Uterus (tissue), 4 donors: ENCODE measurements around the gene NECAB2. TPM values are rescaled to one million over a fixed set of nuclear protein-coding genes. Genes with fewer than 3 reads are reported as not detected.

Experiments used
- DNase-seq, 2 donors: peaks; one replicate each; pipeline ENCODE4 v3.0.0-alpha.2; 2019 to 2020
- H3K27ac ChIP-seq, 2 donors: fragments of 200-600 bp; sonication (generic); 1 replicate in 1 of 2; 2 replicates in 1 of 2; pipeline ENCODE4 v1.5.1; 2016 to 2018
- H3K27me3 ChIP-seq, 2 donors: fragments of 200-600 bp; sonication (generic); one replicate each; pipeline ENCODE4 v1.5.1; 2018 to 2019; ENCODE audit warnings: control low read depth in 1 of 2
- H3K36me3 ChIP-seq, 2 donors: fragments of 200-600 bp; sonication (generic); one replicate each; pipeline ENCODE4 v1.5.1; 2019; ENCODE audit warnings: control low read depth in 1 of 2
- H3K4me1 ChIP-seq, 2 donors: fragments of 200-600 bp; sonication (generic); one replicate each; pipeline ENCODE4 v1.5.1; 2018 to 2019; ENCODE audit warnings: control low read depth in 1 of 2
- H3K4me3 ChIP-seq, 2 donors: fragments of 200-600 bp; sonication (generic); 1 replicate in 1 of 2; 2 replicates in 1 of 2; pipeline ENCODE4 v1.5.1; 2018 to 2019; ENCODE audit warnings: mild to moderate bottlenecking in 1 of 2
- H3K9me3 ChIP-seq, 2 donors: fragments of 200-600 bp; sonication (generic); one replicate each; pipeline ENCODE4 v1.5.1; 2019; ENCODE audit warnings: control low read depth in 1 of 2
- POLR2A ChIP-seq, 2 donors: fragments of 450-650 bp; IDR thresholded peaks; one replicate each; pipeline ENCODE4 v1.6.1; 2016; ENCODE audit warnings: antibody characterized with exemption in 2 of 2, mild to moderate bottlenecking in 1 of 2, moderate library complexity in 1 of 2
- intact Hi-C: fragments of 100-400 bp; cut with DNase I; formaldehyde crosslinking; loops from one replicate; pipeline ENCODE4 v1.15.1; 2023; ENCODE audit warnings: low total_unique reads
- total RNA-seq, 4 donors: library from RNA; depleted of rRNA in 3 of 4; stranded (reverse); fragments of >200 nt in 3 of 4; gene quantifications; one replicate each; pipeline versions ENCODE4 v1.1.0 to v1.2.4, GENCODE V29; 2014 to 2023
- TF ChIP-seq, protein P1 (sequence below), 4 experiments: fragments of 200-600 bp in 2 of 4; fragments of 450-650 bp in 2 of 4; sonication (generic) in 2 of 4; IDR thresholded peaks; one replicate each; pipeline ENCODE4 v1.5.1; 2016 to 2019; ENCODE audit warnings: antibody characterized with exemption in 4 of 4, mild to moderate bottlenecking in 2 of 4, moderate library complexity in 1 of 4
- donor health status: DM: yes; HTN: yes; CAD: no.

NECAB2 gene
- total RNA-seq, 4 donors from 2014 or later: 1.1 to 1.4 TPM; not detected in 2

GRCh38 chr16:83943516-83944050 lies 24.5 kb upstream of the NECAB2 start:
- no peaks in the 10 kb centered on the region for H3K27me3 ChIP-seq
- DNase-seq: no peak
- no peak for TF ChIP-seq POLR2A (IDR thresholded peaks at IDR 0.05)
- TF ChIP-seq, protein P1, sequence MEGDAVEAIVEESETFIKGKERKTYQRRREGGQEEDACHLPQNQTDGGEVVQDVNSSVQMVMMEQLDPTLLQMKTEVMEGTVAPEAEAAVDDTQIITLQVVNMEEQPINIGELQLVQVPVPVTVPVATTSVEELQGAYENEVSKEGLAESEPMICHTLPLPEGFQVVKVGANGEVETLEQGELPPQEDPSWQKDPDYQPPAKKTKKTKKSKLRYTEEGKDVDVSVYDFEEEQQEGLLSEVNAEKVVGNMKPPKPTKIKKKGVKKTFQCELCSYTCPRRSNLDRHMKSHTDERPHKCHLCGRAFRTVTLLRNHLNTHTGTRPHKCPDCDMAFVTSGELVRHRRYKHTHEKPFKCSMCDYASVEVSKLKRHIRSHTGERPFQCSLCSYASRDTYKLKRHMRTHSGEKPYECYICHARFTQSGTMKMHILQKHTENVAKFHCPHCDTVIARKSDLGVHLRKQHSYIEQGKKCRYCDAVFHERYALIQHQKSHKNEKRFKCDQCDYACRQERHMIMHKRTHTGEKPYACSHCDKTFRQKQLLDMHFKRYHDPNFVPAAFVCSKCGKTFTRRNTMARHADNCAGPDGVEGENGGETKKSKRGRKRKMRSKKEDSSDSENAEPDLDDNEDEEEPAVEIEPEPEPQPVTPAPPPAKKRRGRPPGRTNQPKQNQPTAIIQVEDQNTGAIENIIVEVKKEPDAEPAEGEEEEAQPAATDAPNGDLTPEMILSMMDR (IDR thresholded peaks at IDR 0.05): no peak
- no peaks in the 10 kb centered on the region for H3K9me3 ChIP-seq
- no peaks in the 10 kb centered on the region for H3K4me1 ChIP-seq
- intact Hi-C loops: no loop called here
- no peak overlapping the region for H3K4me3 ChIP-seq
- no peak overlapping the region for H3K27ac ChIP-seq
- H3K36me3 ChIP-seq: no peaks in the 10 kb centered on the region

DNA sequence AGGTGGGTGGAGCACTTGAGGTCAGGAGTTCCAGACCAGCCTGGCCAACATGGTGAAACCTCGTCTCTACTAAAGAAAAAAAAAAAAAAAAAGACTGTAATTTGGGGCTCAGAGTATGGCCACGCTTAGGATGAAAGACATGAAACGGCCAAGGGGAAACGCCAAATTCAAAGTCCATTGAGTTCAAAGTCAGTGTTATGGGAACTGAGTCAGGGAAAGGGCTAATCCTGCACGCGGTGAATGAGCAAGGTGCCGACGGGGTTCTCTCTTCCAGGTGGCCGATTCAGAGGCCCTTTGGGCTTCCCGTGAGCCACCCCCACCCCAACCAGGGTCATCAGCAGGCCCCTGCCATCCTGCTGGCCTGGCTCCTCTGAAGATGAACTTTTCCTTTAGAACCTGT lies 22.5 kb upstream of the NECAB2 start:
- Histone ChIP-seq H3K27me3 (no peaks in the 10 kb centered on the region), H3K36me3 (no peaks in the 10 kb centered on the region), H3K27ac (no peak overlapping the region), H3K4me1 (no peaks in the 10 kb centered on the region), H3K4me3 (no peak overlapping the region), H3K9me3 (no peaks in the 10 kb centered on the region)
- intact Hi-C loops: no loop called here
- TF ChIP-seq, protein P1 (IDR thresholded peaks at IDR 0.05): no peak
- TF ChIP-seq POLR2A (IDR thresholded peaks at IDR 0.05): no peak
- DNase-seq: no peak

DNA sequence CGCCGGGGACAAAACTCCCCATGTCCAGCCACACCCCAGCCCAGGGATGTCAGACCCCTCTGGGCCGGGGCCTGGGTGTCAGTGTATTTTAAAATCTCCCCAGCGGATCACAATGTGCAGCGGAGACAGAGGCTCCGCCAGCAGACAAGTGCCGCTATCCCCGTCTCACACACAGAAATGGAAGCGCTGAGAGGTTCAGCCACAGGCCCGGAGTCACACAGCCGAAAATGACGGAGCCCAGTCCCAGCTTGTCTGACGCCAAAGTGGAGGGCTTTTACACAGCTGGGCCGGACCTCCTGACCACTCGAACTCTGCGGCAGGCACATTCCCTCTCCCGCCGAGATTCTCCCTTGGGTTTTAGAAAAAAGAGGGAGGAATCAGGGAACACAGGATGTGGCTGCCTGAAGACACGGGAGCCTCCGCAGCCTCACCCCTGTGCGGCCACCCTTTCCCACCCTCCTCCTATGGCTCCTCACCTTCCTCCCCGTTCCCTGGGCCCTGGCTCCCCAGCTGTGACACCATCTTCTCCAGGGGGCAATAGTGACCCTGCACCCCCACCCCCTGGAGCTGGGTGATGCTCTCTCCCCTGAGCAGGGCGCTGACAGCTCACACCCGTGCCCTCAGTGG lies 21.8 kb upstream of the NECAB2 start:
- H3K27ac ChIP-seq: no peak overlapping the region
- H3K4me1 ChIP-seq: no peaks in the 10 kb centered on the region
- no peaks in the 10 kb centered on the region for H3K27me3 ChIP-seq
- no peaks in the 10 kb centered on the region for H3K9me3 ChIP-seq
- no peaks in the 10 kb centered on the region for H3K36me3 ChIP-seq
- TF ChIP-seq, protein P1 (IDR thresholded peaks at IDR 0.05): no peak
- no peak for TF ChIP-seq POLR2A (IDR thresholded peaks at IDR 0.05)
- DNase-seq: no peak
- H3K4me3 ChIP-seq: no peak overlapping the region
- intact Hi-C loops: no loop called here

- intact Hi-C loops: no loop called here
- no peak for DNase-seq
- no peaks in the 10 kb centered on the region for H3K4me1 ChIP-seq
- H3K27ac ChIP-seq: no peak overlapping the region
- H3K27me3 ChIP-seq: no peaks in the 10 kb centered on the region
- no peak overlapping the region for H3K4me3 ChIP-seq
- no peaks in the 10 kb centered on the region for H3K36me3 ChIP-seq
- TF ChIP-seq, protein P1 (IDR thresholded peaks at IDR 0.05): no peak
- TF ChIP-seq POLR2A (IDR thresholded peaks at IDR 0.05): no peak
- no peaks in the 10 kb centered on the region for H3K9me3 ChIP-seq
Measured at GRCh38 chr16:83946781-83947566, 21.1 kb upstream of the NECAB2 start.

- Histone ChIP-seq H3K9me3 (no peaks in the 10 kb centered on the region), H3K36me3 (no peaks in the 10 kb centered on the region), H3K4me3 (no peak overlapping the region), H3K4me1 (peaks cover 0 to 3% of the 10 kb centered on the region in 2 donors), H3K27me3 (no peaks in the 10 kb centered on the region), H3K27ac (no peak overlapping the region)
- TF ChIP-seq, protein P1 (IDR thresholded peaks at IDR 0.05): no peak
- TF ChIP-seq POLR2A (IDR thresholded peaks at IDR 0.05): no peak
- intact Hi-C loops: no loop called here
- no peak for DNase-seq
Measured at GRCh38 chr16:83947642-83948234, 20.3 kb upstream of the NECAB2 start.
